Type B pancreatic cell (in vitro differentiated cells): Measurements from ENCODE around the gene PPP3CA. TPM values are rescaled to one million over a fixed set of nuclear protein-coding genes. Genes with fewer than 3 reads are reported as not detected.

Experiments used
- DNase-seq: peaks from one replicate; pipeline ENCODE4 v3.0.0; 2021; ENCODE audit warnings: mixed read lengths; ENCODE audit not compliant: unreplicated experiment; ENCODE audit errors: extremely low spot score
- H3K27ac Mint-ChIP-seq: 2 replicates; pipeline ENCODE4 v1.8.0; 2021; ENCODE audit warnings: mild to moderate bottlenecking, mixed read lengths
- H3K27me3 Mint-ChIP-seq: 2 replicates; pipeline ENCODE4 v1.8.0; 2021; ENCODE audit warnings: mixed read lengths
- H3K36me3 Mint-ChIP-seq: 2 replicates; pipeline ENCODE4 v1.8.0; 2021; ENCODE audit warnings: mixed read lengths
- H3K4me1 Mint-ChIP-seq: one replicate; pipeline ENCODE4 v1.8.0; 2021; ENCODE audit warnings: mixed read lengths; ENCODE audit not compliant: unreplicated experiment
- H3K4me3 Mint-ChIP-seq: 2 replicates; pipeline ENCODE4 v1.8.0; 2021; ENCODE audit warnings: mild to moderate bottlenecking, mixed read lengths
- H3K9me3 Mint-ChIP-seq: 2 replicates; pipeline ENCODE4 v1.8.0; 2021; ENCODE audit warnings: mixed read lengths
- total RNA-seq: library from RNA; stranded (reverse); gene quantifications from 2 replicates; pipeline ENCODE4 v1.2.1, GENCODE V29; 2021; ENCODE audit warnings: low replicate concordance
- TF ChIP-seq, protein P1 (sequence below): fragments of 200-600 bp; sonication (generic); conservative IDR thresholded peaks from 2 replicates; pipeline ENCODE4 v1.5.0; 2021; ENCODE audit warnings: antibody characterized with exemption, mild to moderate bottlenecking

Gene PPP3CA
- total RNA-seq, 1 donor from 2014 or later, result 35.4 TPM

- Mint-ChIP-seq H3K4me1 (peaks cover 6% of the 10 kb centered on the region), H3K4me3 (no peak overlapping the region), H3K9me3 (no peaks in the 10 kb centered on the region), H3K27me3 (no peaks in the 10 kb centered on the region), H3K27ac (no peak overlapping the region), H3K36me3 (no peaks in the 10 kb centered on the region)
- TF ChIP-seq, protein P1, sequence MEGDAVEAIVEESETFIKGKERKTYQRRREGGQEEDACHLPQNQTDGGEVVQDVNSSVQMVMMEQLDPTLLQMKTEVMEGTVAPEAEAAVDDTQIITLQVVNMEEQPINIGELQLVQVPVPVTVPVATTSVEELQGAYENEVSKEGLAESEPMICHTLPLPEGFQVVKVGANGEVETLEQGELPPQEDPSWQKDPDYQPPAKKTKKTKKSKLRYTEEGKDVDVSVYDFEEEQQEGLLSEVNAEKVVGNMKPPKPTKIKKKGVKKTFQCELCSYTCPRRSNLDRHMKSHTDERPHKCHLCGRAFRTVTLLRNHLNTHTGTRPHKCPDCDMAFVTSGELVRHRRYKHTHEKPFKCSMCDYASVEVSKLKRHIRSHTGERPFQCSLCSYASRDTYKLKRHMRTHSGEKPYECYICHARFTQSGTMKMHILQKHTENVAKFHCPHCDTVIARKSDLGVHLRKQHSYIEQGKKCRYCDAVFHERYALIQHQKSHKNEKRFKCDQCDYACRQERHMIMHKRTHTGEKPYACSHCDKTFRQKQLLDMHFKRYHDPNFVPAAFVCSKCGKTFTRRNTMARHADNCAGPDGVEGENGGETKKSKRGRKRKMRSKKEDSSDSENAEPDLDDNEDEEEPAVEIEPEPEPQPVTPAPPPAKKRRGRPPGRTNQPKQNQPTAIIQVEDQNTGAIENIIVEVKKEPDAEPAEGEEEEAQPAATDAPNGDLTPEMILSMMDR, result no peak
- DNase-seq, result no peak
Observed at GRCh38 chr4:101067383-101067782, 279.9 kb downstream of the PPP3CA start.

DNA sequence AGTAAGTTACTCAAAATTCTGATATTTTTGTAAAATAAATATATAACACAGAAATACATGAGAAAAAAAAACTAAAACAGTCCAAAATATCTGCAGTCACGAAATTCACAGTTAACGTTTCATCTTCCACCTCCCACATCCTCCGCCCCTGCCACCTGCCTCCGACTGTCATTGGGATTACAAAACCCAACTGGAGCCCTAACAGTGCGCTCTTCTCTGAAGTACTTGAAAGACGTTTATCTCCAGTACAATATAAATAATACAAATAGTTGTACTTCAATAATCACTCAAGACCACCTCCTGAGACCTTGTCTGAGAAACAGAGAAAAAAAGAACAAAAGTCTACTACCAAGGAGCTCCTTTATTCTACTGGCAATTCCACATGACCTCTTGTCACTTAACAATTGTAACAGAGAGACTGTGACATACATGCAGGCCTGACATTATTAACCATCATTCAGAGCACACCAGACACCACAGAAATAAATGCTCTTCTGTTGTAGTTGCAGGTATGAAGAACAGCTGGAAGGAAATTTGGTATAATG lies 280.6 kb downstream of the PPP3CA start:
- no peak overlapping the region for H3K27ac Mint-ChIP-seq
- TF ChIP-seq, protein P1, result no peak
- no peaks in the 10 kb centered on the region for H3K36me3 Mint-ChIP-seq
- no peaks in the 10 kb centered on the region for H3K27me3 Mint-ChIP-seq
- H3K4me3 Mint-ChIP-seq, result no peak overlapping the region
- DNase-seq, result no peak
- H3K9me3 Mint-ChIP-seq, result no peaks in the 10 kb centered on the region
- peaks cover 6% of the 10 kb centered on the region for H3K4me1 Mint-ChIP-seq

DNA sequence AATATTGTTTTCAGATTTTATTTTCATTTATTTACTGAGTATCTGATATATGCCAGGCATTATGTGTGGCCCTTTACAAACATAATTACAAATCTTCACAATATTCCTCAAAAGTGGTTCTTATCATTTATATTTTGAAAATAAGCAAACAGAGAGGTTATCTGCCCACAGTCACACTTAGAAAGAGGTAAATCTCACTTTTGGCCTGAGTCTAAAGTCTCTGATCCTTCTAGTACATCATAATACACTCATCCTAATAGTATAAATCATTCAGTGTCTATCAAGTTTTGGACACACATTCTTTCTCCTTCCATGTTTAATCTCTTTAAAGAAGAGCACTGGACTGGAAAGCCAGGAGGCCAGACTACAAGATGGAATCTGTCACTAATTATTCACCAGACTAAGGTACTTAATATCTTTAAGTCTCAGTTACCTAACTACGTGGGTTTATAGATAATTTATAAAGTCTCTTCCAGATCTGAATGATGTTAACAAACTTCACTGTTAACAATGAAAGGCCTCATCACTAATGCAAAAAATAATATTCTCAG lies 281.3 kb downstream of the PPP3CA start:
- H3K9me3 Mint-ChIP-seq, result no peaks in the 10 kb centered on the region
- H3K4me1 Mint-ChIP-seq, result peaks cover 6% of the 10 kb centered on the region
- no peak for DNase-seq
- H3K27ac Mint-ChIP-seq, result no peak overlapping the region
- H3K27me3 Mint-ChIP-seq, result no peaks in the 10 kb centered on the region
- no peaks in the 10 kb centered on the region for H3K36me3 Mint-ChIP-seq
- TF ChIP-seq, protein P1, result no peak
- H3K4me3 Mint-ChIP-seq, result no peak overlapping the region

DNA sequence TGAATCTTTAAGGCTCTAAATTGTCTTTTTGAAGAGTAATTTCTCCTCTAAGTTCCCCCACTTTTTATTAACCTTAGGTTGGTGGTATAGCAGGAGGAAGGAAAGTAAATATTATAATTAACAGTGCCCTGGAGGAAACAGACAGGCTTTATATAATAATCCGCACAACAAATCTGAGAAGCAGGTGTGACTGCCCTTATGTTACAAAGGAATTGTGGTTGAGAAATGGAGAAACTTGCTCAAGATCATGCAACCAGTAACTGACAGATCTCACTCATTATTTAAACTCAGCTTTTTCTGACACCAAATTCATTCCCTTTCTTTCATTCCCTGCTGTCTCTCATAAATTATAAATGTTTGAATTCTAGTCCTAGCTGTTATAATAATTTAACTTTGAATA lies 282.0 kb downstream of the PPP3CA start:
- H3K9me3 Mint-ChIP-seq, result no peaks in the 10 kb centered on the region
- TF ChIP-seq, protein P1, result no peak
- no peak overlapping the region for H3K27ac Mint-ChIP-seq
- H3K27me3 Mint-ChIP-seq, result no peaks in the 10 kb centered on the region
- DNase-seq, result no peak
- peaks cover 6% of the 10 kb centered on the region for H3K4me1 Mint-ChIP-seq
- no peak overlapping the region for H3K4me3 Mint-ChIP-seq
- H3K36me3 Mint-ChIP-seq, result no peaks in the 10 kb centered on the region

- H3K9me3 Mint-ChIP-seq, result no peaks in the 10 kb centered on the region
Observed at GRCh38 chr4:101064541-101065180, 282.7 kb downstream of the PPP3CA start.

More at GRCh38 chr4:101064541-101065180, 282.7 kb downstream of the PPP3CA start:
- no peak for DNase-seq
- no peak overlapping the region for H3K27ac Mint-ChIP-seq
- no peaks in the 10 kb centered on the region for H3K27me3 Mint-ChIP-seq
- peaks cover 6% of the 10 kb centered on the region for H3K4me1 Mint-ChIP-seq
- no peak overlapping the region for H3K4me3 Mint-ChIP-seq
- TF ChIP-seq, protein P1, result no peak
- no peaks in the 10 kb centered on the region for H3K36me3 Mint-ChIP-seq
